ENCODE data around the gene AHCY.
"Not testable (repeated sequence)": the region's sequence is repeated elsewhere in the genome, so short reads cannot be mapped to it uniquely, and the experiment has no call there.

Gene AHCY

DNA sequence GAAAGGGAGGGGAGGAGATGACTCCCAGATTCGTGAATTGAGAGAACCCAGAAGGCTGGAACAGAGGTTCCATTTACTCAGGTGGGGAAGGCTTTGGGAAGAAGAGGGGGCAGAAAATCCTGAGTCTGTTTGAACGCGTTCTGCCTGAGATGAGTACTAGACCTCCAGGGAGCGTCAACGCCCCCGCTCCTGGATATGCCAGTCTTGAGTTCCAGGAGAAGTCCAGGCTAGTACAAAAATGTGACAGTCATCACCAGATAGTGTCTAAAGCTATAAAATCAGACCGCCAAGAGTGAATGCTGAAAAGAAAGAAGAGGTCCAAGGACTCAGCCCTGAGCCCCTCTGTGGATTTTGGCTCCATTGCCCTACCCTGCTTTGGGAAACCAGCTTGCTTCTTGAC, 8.6 kb downstream of the AHCY start:
- Histone ChIP-seq H3K27ac (no peak overlapping the region), H3K36me3 (replicated peaks) (peaks cover 43% of the 10 kb centered on the region), H3K27me3 (replicated peaks) (no peaks in the 10 kb centered on the region), H3K4me3 (ENCODE audit: low read depth, low read length) (no peak overlapping the region)
- in situ Hi-C loops (cut with HindIII; ENCODE audit: low pct_ligation_motif_present, low sequenced_read_pairs) = no loop called here
- no peak for DNase-seq
- TF ChIP-seq, protein P1, sequence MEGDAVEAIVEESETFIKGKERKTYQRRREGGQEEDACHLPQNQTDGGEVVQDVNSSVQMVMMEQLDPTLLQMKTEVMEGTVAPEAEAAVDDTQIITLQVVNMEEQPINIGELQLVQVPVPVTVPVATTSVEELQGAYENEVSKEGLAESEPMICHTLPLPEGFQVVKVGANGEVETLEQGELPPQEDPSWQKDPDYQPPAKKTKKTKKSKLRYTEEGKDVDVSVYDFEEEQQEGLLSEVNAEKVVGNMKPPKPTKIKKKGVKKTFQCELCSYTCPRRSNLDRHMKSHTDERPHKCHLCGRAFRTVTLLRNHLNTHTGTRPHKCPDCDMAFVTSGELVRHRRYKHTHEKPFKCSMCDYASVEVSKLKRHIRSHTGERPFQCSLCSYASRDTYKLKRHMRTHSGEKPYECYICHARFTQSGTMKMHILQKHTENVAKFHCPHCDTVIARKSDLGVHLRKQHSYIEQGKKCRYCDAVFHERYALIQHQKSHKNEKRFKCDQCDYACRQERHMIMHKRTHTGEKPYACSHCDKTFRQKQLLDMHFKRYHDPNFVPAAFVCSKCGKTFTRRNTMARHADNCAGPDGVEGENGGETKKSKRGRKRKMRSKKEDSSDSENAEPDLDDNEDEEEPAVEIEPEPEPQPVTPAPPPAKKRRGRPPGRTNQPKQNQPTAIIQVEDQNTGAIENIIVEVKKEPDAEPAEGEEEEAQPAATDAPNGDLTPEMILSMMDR (IDR thresholded peaks at IDR 0.05; ENCODE audit: low read depth, low read length, missing control alignments) = no peak

DNA sequence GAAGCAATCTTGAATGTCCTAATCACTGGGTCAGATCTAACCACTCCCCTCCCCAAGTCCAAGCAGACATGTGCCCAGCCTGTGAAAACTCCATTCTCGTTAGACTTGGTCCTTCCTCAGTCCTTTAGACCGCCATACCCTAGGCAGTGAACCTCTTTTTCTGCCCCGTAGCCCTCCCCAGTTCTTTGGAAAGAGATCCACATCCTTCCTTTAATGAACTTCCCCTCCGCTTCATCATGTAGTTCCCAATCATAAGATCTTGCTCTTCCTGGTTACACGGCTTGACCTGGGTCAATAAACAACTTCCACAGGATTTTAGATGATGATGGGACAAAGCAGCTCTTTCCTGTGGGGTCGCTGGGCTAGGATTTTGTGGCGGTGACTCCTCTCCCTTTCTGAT, 9.6 kb downstream of the AHCY start:
- H3K36me3 ChIP-seq (replicated peaks) = peaks cover 46% of the 10 kb centered on the region
- H3K27me3 ChIP-seq (replicated peaks) = no peaks in the 10 kb centered on the region
- no peak overlapping the region for H3K4me3 ChIP-seq (ENCODE audit: low read depth, low read length)
- H3K27ac ChIP-seq = no peak overlapping the region
- DNase-seq = no peak
- TF ChIP-seq, protein P1 (IDR thresholded peaks at IDR 0.05; ENCODE audit: low read depth, low read length, missing control alignments) = no peak
- in situ Hi-C loops (cut with HindIII; ENCODE audit: low pct_ligation_motif_present, low sequenced_read_pairs) = no loop called here

DNA sequence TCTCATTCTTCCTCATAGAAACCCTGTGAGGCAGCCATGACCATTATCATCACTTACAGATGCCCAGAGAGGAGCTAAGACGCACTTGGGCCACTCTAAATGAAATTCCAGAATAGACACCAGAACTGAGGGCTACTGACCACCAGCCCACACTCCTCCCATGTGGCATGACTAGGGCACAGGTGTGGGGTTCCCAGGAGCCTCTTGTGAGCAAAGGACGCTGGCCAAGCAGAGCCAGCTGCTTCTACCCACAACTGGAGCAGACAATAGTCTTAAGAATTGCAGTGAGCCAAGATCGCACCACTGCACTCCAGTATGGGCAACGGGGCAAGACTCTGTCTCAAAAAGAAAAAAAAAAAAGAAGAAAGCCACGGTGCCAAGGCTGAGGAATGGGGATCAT, 10.0 kb downstream of the AHCY start:
- TF ChIP-seq, protein P1 (IDR thresholded peaks at IDR 0.05; ENCODE audit: low read depth, low read length, missing control alignments) = no peak
- no peaks in the 10 kb centered on the region for H3K27me3 ChIP-seq (replicated peaks)
- H3K27ac ChIP-seq = no peak overlapping the region
- in situ Hi-C loops (cut with HindIII; ENCODE audit: low pct_ligation_motif_present, low sequenced_read_pairs) = no loop called here
- H3K4me3 ChIP-seq (ENCODE audit: low read depth, low read length) = no peak overlapping the region
- peaks cover 49% of the 10 kb centered on the region for H3K36me3 ChIP-seq (replicated peaks)
- DNase-seq = no peak

DNA sequence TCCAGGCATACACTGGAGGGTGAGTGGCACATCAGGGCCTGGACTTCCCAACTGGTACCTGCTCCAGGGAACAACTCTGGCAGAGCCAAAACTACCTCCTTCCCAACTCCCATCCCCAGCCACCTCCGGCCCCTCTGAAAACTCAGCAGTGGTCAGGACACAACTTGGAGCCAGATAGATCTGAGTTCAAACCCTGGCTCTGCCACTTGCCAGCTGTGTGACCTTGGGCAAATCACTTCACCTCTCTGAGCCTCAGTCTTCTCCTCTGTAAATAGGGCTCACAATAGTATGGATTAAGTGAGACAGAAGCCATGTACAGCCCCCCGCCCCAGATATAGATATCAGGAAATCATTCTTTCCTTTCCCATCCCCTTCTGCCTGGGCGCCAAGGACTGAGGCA, 10.7 kb downstream of the AHCY start:
- Histone ChIP-seq H3K27me3 (replicated peaks) (no peaks in the 10 kb centered on the region), H3K36me3 (replicated peaks) (peaks cover 56% of the 10 kb centered on the region), H3K27ac (no peak overlapping the region), H3K4me3 (ENCODE audit: low read depth, low read length) (no peak overlapping the region)
- TF ChIP-seq, protein P1 (IDR thresholded peaks at IDR 0.05; ENCODE audit: low read depth, low read length, missing control alignments) = no peak
- in situ Hi-C loops (cut with HindIII; ENCODE audit: low pct_ligation_motif_present, low sequenced_read_pairs) = no loop called here
- DNase-seq = no peak

DNA sequence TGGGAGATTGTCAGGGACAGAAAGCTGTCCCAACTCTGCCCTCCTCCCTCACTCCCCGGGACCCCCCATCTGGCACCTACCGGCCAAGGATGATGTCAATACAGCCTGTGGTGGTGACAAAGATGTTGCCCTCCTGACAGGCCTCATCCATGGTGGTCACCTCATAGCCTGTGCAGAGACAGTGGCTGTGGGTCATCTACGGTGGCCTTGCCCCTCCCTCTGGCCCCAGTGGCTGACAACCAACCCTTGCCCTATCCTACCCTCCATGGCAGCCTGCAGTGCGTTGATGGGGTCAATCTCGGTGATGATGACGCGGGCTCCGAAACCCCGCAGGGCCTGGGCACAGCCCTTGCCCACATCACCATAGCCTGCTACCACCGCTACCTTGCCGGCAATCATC, 12.7 kb downstream of the AHCY start:
- Histone ChIP-seq H3K36me3 (replicated peaks) (peaks cover 68% of the 10 kb centered on the region), H3K4me3 (ENCODE audit: low read depth, low read length) (no peak overlapping the region), H3K27me3 (replicated peaks) (no peaks in the 10 kb centered on the region), H3K27ac (no peak overlapping the region)
- TF ChIP-seq, protein P1 (IDR thresholded peaks at IDR 0.05; ENCODE audit: low read depth, low read length, missing control alignments) = no peak
- in situ Hi-C loops (cut with HindIII; ENCODE audit: low pct_ligation_motif_present, low sequenced_read_pairs) = no loop called here
- no peak for DNase-seq

DNA sequence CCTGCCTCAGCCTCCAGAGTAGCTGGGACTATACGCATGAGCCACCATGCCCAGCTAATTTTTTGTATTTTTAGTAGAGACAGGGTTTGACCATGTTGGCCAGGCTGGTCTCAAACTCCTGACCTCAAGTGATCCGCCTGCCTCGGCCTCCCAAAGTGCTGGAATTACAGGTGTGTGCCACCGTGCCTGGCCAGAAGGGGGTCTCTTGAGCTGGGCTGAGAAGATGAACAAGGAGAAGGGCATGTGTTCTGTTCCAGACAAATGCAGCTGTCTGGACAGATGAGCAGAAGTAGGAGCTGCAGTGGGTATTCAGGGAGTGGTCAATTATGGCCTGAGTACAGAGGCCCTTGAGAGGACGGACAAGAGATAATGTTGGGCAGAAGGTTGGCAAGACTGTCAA, 15.7 kb downstream of the AHCY start:
- H3K27ac ChIP-seq; DNase-seq; H3K27me3 ChIP-seq (replicated peaks); in situ Hi-C loops (cut with HindIII; ENCODE audit: low pct_ligation_motif_present, low sequenced_read_pairs); H3K4me3 ChIP-seq (ENCODE audit: low read depth, low read length): not testable (repeated sequence)
- H3K36me3 ChIP-seq (replicated peaks) = peaks cover 81% of the 10 kb centered on the region
